ENCODE results near the gene GUK1. TPM values are rescaled to one million over a fixed set of nuclear protein-coding genes. Genes with fewer than 3 reads are reported as not detected.
A peak's percentile ranks its signal among the peaks of the same experiment; 100 is the strongest.

GUK1 gene
- total and polyA plus RNA-seq, 7 donors = 90.2 to 271 (median 122) TPM

DNA sequence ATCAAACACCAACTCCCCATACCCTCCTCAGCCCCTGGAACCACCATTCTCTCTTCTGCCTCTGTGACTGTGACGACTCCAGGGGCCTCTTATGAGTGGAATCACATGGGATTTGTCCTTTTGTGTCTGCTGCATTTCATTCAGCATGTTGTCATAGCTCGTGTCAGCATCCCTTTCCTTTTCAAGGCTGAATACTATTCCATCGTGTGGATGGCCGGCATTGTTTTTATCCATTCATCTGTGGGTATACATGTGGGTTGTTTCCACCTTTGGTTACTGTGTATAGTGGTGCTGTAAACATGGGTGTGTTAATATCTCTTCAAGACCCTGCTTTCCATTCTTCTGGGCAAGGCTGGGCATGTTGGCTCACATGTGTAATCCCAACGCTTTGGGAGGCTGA lies 50.7 kb downstream of the GUK1 start:
- no peaks in the 10 kb centered on the region for H3K36me3 ChIP-seq (ENCODE audit: insufficient read depth in 1 of 2, low read depth in 1 of 2)
- no peaks in the 10 kb centered on the region for H3K9me3 ChIP-seq
- no peak overlapping the region for H3K4me3 ChIP-seq
- peak overlapping the region; percentile 91 for H3K27ac ChIP-seq
- ATAC-seq = no peak
- no peak for DNase-seq
- H3K27me3 ChIP-seq (ENCODE audit: insufficient read depth in 3 of 3, low read length in 2 of 3) = no peaks in the 10 kb centered on the region
- peaks cover 23% of the 10 kb centered on the region for H3K4me1 ChIP-seq
- intact Hi-C loops (cut with DNase I) = no loop called here
- TF ChIP-seq, protein P1, sequence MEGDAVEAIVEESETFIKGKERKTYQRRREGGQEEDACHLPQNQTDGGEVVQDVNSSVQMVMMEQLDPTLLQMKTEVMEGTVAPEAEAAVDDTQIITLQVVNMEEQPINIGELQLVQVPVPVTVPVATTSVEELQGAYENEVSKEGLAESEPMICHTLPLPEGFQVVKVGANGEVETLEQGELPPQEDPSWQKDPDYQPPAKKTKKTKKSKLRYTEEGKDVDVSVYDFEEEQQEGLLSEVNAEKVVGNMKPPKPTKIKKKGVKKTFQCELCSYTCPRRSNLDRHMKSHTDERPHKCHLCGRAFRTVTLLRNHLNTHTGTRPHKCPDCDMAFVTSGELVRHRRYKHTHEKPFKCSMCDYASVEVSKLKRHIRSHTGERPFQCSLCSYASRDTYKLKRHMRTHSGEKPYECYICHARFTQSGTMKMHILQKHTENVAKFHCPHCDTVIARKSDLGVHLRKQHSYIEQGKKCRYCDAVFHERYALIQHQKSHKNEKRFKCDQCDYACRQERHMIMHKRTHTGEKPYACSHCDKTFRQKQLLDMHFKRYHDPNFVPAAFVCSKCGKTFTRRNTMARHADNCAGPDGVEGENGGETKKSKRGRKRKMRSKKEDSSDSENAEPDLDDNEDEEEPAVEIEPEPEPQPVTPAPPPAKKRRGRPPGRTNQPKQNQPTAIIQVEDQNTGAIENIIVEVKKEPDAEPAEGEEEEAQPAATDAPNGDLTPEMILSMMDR (IDR thresholded peaks at IDR 0.05) = no peak
- WGBS, 3 donors = 90 to 95% (median 93%) methylated on average over 5 of the region's 5 CpGs

DNA sequence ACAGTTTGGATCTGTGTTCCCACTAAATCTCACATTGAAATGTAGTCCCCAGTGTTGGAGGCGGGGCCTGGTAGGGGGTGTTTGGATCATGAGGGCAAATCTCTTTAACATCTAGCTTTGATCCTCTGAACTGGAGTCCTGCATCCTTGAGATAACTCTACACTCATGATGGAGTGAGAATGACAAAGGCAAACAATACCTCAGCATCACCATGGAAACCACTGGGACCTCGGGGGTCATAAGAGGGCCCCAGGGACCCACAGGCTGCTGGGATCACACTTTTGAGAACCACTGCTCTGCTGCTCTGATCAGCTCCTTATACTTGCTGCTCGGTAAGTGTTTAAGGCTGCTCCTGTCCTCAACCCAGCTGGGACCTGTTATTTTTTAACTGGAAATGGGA lies 54.4 kb downstream of the GUK1 start:
- Histone ChIP-seq H3K27ac (no peak overlapping the region), H3K4me3 (no peak overlapping the region), H3K4me1 (peaks cover 36% of the 10 kb centered on the region), H3K9me3 (peaks cover 7% of the 10 kb centered on the region), H3K27me3 (ENCODE audit: insufficient read depth in 3 of 3, low read length in 2 of 3) (no peaks in the 10 kb centered on the region), H3K36me3 (ENCODE audit: insufficient read depth in 1 of 2, low read depth in 1 of 2) (no peaks in the 10 kb centered on the region)
- TF ChIP-seq, protein P1 (IDR thresholded peaks at IDR 0.05) = no peak
- DNase-seq (no peak), ATAC-seq (no peak)
- 72 to 85% (median 80%) methylated on average over 3 of the region's 3 CpGs for WGBS, 3 donors
- intact Hi-C loops (cut with DNase I) = no loop called here

- H3K4me3 ChIP-seq = no peak overlapping the region
- ATAC-seq = no peak
- intact Hi-C loops (cut with DNase I) = no loop called here
- WGBS, 3 donors = 85 to 97% (median 92%) methylated on average over 8 of the region's 8 CpGs
- no peaks in the 10 kb centered on the region for H3K27me3 ChIP-seq (ENCODE audit: insufficient read depth in 3 of 3, low read length in 2 of 3)
- H3K27ac ChIP-seq = no peak overlapping the region
- peaks cover 36% of the 10 kb centered on the region for H3K4me1 ChIP-seq
- H3K9me3 ChIP-seq = peaks cover 13% of the 10 kb centered on the region
- TF ChIP-seq, protein P1 (IDR thresholded peaks at IDR 0.05) = no peak
- no peaks in the 10 kb centered on the region for H3K36me3 ChIP-seq (ENCODE audit: insufficient read depth in 1 of 2, low read depth in 1 of 2)
- DNase-seq = no peak
Measured at GRCh38 chr1:228194921-228195812, 55.1 kb downstream of the GUK1 start.

- no peaks in the 10 kb centered on the region for H3K36me3 ChIP-seq (ENCODE audit: insufficient read depth in 1 of 2, low read depth in 1 of 2)
- peaks cover 13% of the 10 kb centered on the region for H3K9me3 ChIP-seq
- H3K27me3 ChIP-seq (ENCODE audit: insufficient read depth in 3 of 3, low read length in 2 of 3) = no peaks in the 10 kb centered on the region
- TF ChIP-seq, protein P1 (IDR thresholded peaks at IDR 0.05) = no peak
- WGBS, 3 donors = 47 to 65% (median 61%) methylated on average over 4 of the region's 4 CpGs
- peak overlapping the region; percentile 92 for H3K27ac ChIP-seq
- intact Hi-C loops (cut with DNase I) = loop anchor here in 1 of 2 donors (2.0 kb wide), 1 partner anchor 31 kb away; no protein-coding TSS in a partner anchor
- DNase-seq (peak in 1 of 2 donors; percentile 81), ATAC-seq (peak; percentile 92 to 98 (median 94))
- peaks cover 18% of the 10 kb centered on the region for H3K4me1 ChIP-seq
- H3K4me3 ChIP-seq = no peak overlapping the region
Measured at GRCh38 chr1:228197555-228198147, 57.6 kb downstream of the GUK1 start.

Other genes starting within 250 kb of the GUK1 start
- gene WNT9A, start 192.3 kb upstream of the GUK1 start, total RNA-seq = 10 to 100 TPM in 3 of 4 donors, 1 to 10 TPM in 1; 7.6 to 49.7 (median 23.1) TPM
- 10 to 100 TPM in 2 of 3 donors, 1 to 10 TPM in 1; 7.9 to 25.8 (median 18.1) TPM for gene WNT9A, start 192.3 kb upstream of the GUK1 start, polyA plus RNA-seq
- not detected for gene WNT3A, start 133.3 kb upstream of the GUK1 start, total RNA-seq
- gene WNT3A, start 133.3 kb upstream of the GUK1 start, polyA plus RNA-seq = not detected
- 100 to 1,000 TPM; 176 to 328 (median 256) TPM for gene ARF1, start 57.6 kb upstream of the GUK1 start, total RNA-seq
- 100 to 1,000 TPM; 257 to 612 (median 345) TPM for gene ARF1, start 57.6 kb upstream of the GUK1 start, polyA plus RNA-seq
- gene C1orf35, start 37.0 kb upstream of the GUK1 start, total RNA-seq = 1 to 10 TPM; 3.6 to 6.5 (median 5.1) TPM
- 1 to 10 TPM; 5.7 to 8.2 (median 7.8) TPM for gene C1orf35, start 37.0 kb upstream of the GUK1 start, polyA plus RNA-seq
- 10 to 100 TPM; 35.7 to 43.4 (median 39.2) TPM for gene MRPL55, start 31.0 kb upstream of the GUK1 start, total RNA-seq
- 10 to 100 TPM; 70.9 to 86.2 (median 81.8) TPM for gene MRPL55, start 31.0 kb upstream of the GUK1 start, polyA plus RNA-seq
- under 1 TPM; 0.37 to 0.92 (median 0.52) TPM for gene GJC2, start 9.7 kb downstream of the GUK1 start, total RNA-seq
- under 1 TPM; 0.19 to 0.40 (median 0.20) TPM for gene GJC2, start 9.7 kb downstream of the GUK1 start, polyA plus RNA-seq
- gene IBA57, start 25.5 kb downstream of the GUK1 start, total RNA-seq = 10 to 100 TPM; 11.3 to 26.2 (median 17.8) TPM
- gene IBA57, start 25.5 kb downstream of the GUK1 start, polyA plus RNA-seq = 10 to 100 TPM in 2 of 3 donors, 1 to 10 TPM in 1; 7.7 to 16.0 (median 11.5) TPM
- gene OBSCN, start 67.8 kb downstream of the GUK1 start, total RNA-seq = 1,000 to 10,000 TPM; 1,061 to 1,869 (median 1,568) TPM
- 100 to 1,000 TPM; 397 to 658 (median 442) TPM for gene OBSCN, start 67.8 kb downstream of the GUK1 start, polyA plus RNA-seq

Data from psoas muscle (tissue), 8 donors.